Urinary bladder (tissue), 4 donors: ENCODE data around the gene FAM193B. TPM values are rescaled to one million over a fixed set of nuclear protein-coding genes. Genes with fewer than 3 reads are reported as not detected.
"Not testable (repeated sequence)": the region's sequence is repeated elsewhere in the genome, so short reads cannot be mapped to it uniquely, and the experiment has no call there.

Source experiments
- DNase-seq: peaks from one replicate; pipeline ENCODE4 v3.0.0-alpha.2; 2015; ENCODE audit errors: extremely low spot score
- H3K27ac ChIP-seq: one replicate; pipeline ENCODE4 v1.5.1; 2013; ENCODE audit warnings: low read depth, mild to moderate bottlenecking, moderate library complexity
- H3K36me3 ChIP-seq: one replicate; pipeline ENCODE4 v1.6.1; 2013; ENCODE audit warnings: mild to moderate bottlenecking, moderate library complexity; ENCODE audit not compliant: insufficient read depth
- H3K4me1 ChIP-seq: one replicate; pipeline ENCODE4 v1.6.1; 2013; ENCODE audit warnings: mild to moderate bottlenecking, moderate library complexity; ENCODE audit not compliant: insufficient read depth
- H3K4me3 ChIP-seq: one replicate; pipeline ENCODE4 v1.5.1; 2013; ENCODE audit warnings: low read depth, low read length
- WGBS: extraction: QIAGEN DNeasy Blood & Tissue Kit; methylation state at CpG from one replicate; pipeline ENCODE4 v1.1.7; 2013; 5-methylcytosine and 5-hydroxymethylcytosine counted together
- polyA plus RNA-seq: library from polyadenylated mRNA; stranded (reverse); fragments of 200-250 nt; gene quantifications from one replicate; pipeline ENCODE4 v1.2.3, GENCODE V29; 2013
- total RNA-seq: library from RNA; depleted of rRNA; stranded (reverse); fragments of >200 nt; gene quantifications from one replicate; pipeline ENCODE4 v1.2.3, GENCODE V29; 2014
- donor health status: healthy with polysubstance abuse.
- donor health status: healthy.

FAM193B gene
- total and polyA plus RNA-seq, 2 donors, result 22.8 to 66.7 TPM

DNA sequence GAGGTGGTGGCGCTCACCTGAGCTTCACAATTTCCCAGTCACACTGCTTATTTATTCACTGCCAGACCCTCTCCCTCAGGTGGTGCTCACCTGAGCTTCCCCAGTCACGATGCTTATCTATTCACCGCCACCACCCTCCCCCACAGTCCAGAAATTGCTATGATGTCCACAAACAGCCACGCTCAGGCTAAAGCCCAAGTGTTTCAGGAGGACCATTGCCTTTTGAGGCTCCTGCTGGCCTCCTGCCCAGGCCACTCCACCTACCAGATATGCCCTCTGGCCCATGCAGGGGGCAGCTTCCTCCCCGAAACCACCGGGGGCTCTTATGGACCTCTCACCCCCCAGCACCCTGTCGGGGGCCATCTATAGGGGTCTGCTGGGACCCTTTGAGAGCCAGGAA lies 61.5 kb downstream of the FAM193B start:
- whole genome bisulfite sequencing, result 54% methylated on average over 7 of the region's 7 CpGs
- Histone ChIP-seq H3K4me3 (no peak overlapping the region), H3K27ac (no peak overlapping the region), H3K36me3 (no peaks in the 10 kb centered on the region), H3K4me1 (no peaks in the 10 kb centered on the region)
- no peak for DNase-seq

DNA sequence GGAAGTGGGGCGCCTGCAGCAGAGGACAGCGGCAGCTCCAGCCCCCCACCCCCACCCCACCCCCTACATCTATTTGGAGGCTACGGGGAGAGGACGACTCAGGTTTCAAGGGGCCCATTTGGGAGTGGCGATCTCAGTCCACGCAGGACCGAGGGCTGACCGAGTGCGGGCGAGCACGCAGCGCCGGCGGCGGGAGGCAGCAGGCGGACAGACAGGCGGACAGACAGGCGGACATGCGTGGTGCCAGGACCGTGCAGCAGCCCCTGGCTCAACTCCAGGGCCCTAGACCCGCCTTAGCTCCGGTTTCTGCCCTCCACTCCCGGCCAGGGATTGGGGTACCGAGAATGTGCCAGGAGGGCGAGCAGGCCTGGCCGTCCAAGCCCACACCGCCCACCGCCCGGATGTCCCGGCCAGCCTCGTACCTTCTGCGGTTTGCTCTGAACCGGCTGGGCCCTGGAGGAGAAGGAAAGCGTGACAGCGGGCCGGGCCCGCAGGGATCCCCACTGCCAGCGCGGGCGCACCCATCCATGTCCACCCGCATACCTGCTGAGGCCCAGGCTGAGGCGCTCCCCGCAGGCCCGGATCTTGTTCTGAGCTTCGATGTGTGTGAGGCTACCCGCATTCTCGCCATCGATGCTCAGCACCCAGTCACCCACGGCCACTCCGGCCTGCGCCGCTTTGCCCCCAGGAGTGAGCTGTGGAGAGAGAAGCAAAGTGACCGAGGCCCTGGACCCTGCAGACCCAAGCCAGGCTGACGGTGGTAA lies 62.2 kb downstream of the FAM193B start:
- 70% methylated on average over 54 of the region's 54 CpGs for WGBS
- Histone ChIP-seq H3K36me3 (no peaks in the 10 kb centered on the region), H3K4me3 (no peak overlapping the region), H3K4me1 (no peaks in the 10 kb centered on the region), H3K27ac (no peak overlapping the region)
- DNase-seq, result no peak

DNA sequence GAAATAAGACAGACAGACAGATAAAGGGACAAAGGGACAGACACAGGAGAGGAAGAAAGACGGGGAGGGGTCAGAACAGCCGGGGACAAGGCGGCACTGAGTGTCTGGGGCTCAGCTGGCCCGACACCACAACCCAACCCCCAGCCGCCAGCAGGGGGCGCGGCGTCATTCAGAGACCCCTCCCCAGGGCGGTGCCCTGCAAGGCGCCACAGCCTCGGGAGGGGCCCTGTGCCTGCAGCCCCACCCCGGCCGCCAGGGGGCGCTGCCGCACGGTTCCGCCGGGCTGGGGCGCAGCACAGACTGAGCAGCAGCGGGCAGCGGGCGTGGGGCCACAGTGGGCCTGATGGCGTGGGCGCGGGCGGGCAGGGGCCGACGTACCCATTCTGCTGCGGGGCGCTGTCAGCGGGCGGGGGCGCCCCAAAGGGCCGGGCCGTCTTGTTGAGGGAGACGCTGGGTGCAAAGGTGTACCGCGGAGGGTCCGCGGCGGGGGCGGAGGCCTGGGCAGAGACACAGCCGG lies 62.9 kb downstream of the FAM193B start:
- Histone ChIP-seq H3K36me3 (no peaks in the 10 kb centered on the region), H3K4me1 (no peaks in the 10 kb centered on the region), H3K4me3 (no peak overlapping the region), H3K27ac (no peak overlapping the region)
- WGBS, result 48% methylated on average over 43 of the region's 43 CpGs
- DNase-seq, result no peak

DNA sequence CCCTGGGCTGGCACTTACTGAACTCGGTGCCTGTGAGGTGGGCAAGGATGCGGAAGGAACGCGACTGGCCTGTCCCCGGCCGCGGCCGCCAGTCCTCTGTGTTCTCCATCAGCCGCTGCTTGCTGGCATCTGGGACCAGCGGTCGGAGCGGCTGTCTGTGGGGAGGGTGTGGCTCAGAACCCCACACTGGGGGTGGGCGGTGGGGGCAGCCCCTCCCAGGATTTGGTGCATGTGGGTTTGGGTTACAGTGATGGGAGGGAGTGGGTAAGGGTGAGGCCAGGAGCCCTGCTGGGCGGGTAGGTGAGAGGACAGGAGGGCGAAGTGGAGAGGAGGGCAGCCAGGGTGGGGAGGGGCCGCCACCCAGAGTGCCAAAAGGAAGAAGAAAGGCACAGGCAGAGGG lies 63.4 kb downstream of the FAM193B start:
- DNase-seq, result no peak
- whole genome bisulfite sequencing, result 73% methylated on average over 16 of the region's 16 CpGs
- H3K36me3 ChIP-seq, result no peaks in the 10 kb centered on the region
- H3K4me3 ChIP-seq, result no peak overlapping the region
- no peaks in the 10 kb centered on the region for H3K4me1 ChIP-seq
- H3K27ac ChIP-seq, result no peak overlapping the region

DNA sequence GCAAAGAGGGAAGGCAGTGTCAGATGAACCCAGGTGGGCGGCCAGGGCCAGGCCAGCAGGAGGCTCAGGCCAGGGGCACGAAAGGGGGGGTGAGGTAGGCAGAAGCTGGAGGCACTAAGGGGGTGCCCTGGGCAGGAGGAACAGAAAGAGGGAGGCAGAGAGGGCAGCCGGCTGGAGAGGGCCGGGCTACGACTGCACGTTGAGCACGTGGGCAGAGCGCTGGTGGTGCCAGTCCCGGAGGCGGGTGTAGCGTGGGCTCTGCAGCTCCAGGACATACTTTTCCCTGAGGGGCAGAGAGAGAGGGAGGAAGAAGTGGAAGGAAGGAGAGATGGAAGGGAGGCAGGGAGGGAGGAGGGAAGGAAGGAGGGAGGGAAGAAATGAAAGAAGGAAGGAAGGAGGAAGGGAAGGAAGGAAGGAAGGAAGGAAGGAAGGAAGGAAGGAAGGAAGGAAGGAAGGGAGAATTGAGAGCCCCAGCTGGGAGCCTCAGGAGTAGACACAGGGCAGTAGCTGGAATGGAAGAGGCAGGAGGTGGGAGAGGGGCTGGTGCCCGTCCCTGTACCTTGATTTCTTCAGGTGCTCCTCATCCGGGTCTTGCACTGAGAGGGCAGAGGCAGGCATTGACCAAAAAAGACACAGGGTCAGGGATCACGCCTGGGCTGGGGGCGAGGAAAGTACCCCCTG lies 63.9 kb downstream of the FAM193B start:
- Histone ChIP-seq H3K4me3 (no peak overlapping the region), H3K27ac (no peak overlapping the region), H3K36me3 (no peaks in the 10 kb centered on the region), H3K4me1 (no peaks in the 10 kb centered on the region)
- no peak for DNase-seq
- WGBS, result 65% methylated on average over 15 of the region's 15 CpGs

DNA sequence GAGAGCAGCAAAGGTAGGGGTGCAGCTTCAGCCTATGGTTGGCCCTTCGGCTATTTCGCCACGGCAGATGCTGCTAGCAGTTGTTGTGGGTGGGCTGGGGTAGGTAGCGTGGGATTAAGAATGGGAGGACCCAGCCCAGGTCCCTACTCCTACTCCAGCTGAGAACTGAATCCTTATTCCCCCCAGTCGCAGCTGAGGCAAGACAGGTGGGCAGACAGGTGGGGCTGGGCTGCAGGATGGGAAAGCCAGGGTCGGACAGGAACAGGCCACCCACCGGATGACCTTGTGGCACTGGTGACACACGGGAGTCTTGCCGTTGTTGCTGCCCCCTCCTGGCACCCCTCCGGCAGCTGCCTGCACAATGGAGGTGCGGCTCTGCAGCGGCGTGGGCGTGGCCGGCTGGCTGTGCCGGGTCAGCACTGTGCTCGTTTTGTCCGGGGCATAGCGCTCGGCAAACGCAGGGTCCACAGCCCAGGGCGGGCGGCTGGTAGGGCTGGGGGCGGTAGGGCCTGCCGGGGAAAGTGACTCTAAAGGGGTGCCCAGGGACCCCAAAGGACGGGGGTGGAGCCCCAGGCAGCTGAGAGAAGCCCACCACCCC lies 65.1 kb downstream of the FAM193B start:
- DNase-seq, result no peak
- Histone ChIP-seq H3K27ac (no peak overlapping the region), H3K4me1 (no peaks in the 10 kb centered on the region), H3K4me3 (no peak overlapping the region), H3K36me3 (no peaks in the 10 kb centered on the region)
- WGBS, result 59% methylated on average over 26 of the region's 26 CpGs

DNA sequence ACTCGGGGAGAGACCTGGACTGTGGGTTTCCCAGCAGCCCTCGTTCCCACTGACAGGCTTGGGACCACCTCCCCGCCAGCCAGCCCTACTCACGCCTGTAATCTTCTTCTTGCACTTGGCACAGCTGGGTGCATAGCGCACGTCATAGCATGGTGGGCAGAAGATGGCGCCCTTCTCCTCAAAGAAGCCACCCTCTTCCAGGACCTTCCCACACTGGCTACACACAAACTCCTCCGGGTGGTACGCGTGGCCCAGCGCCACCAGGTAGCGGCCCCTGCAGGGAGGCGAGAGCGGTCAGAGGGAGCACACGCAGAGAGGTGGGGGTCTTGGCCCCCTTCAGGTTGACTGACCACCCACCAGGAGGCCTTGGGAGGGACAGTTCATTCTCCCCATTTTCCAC lies 66.4 kb downstream of the FAM193B start:
- 80% methylated on average over 15 of the region's 15 CpGs for WGBS
- no peak overlapping the region for H3K4me3 ChIP-seq
- no peak for DNase-seq
- no peaks in the 10 kb centered on the region for H3K36me3 ChIP-seq
- H3K27ac ChIP-seq, result no peak overlapping the region
- no peaks in the 10 kb centered on the region for H3K4me1 ChIP-seq

DNA sequence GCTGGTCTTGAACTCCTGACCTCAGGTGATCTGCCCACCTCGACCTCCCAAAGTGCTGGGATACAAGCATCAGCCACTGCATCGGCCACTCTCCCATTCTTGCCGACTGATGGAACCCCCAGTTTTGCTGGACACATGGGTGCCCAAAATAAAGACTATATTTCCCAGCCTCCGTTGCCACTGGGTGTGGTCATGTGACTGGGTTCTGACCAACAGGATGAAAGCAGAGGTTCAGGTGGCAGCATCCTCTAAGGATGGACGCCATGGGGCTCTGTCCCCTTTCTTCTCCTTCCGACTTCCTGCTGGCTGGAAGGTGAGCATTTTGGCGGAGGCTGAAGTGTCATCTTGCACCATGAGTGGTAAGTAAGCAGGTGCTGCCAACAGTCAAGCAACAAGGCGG lies 67.2 kb downstream of the FAM193B start:
- Histone ChIP-seq H3K4me3 (no peak overlapping the region), H3K4me1 (no peaks in the 10 kb centered on the region), H3K36me3 (no peaks in the 10 kb centered on the region), H3K27ac (no peak overlapping the region)
- 86% methylated on average over 8 of the region's 8 CpGs for WGBS
- DNase-seq, result no peak

DNA sequence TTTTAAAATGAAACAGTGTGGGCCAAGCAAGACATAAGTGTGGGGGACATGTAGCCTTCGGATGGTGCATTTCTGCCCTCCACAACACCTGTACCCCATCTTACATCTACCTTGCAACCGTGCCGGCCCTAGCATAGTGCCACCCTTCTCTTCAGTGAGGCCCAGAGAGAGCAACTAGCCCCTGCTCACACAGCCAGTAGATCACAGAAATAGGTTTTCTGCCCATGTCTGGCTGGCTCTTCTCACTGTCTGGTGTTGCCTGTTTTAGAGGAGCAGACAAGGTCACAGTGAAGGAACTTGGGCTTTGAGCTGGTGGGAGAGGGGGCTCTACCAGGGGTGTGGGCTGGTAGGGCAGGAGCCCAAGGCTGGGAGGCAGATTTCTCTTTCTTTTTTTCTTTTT lies 68.1 kb downstream of the FAM193B start:
- WGBS, result 91% methylated on average over 3 of the region's 3 CpGs
- no peak for DNase-seq
- no peaks in the 10 kb centered on the region for H3K4me1 ChIP-seq
- H3K27ac ChIP-seq, result no peak overlapping the region
- H3K4me3 ChIP-seq, result no peak overlapping the region
- no peaks in the 10 kb centered on the region for H3K36me3 ChIP-seq

DNA sequence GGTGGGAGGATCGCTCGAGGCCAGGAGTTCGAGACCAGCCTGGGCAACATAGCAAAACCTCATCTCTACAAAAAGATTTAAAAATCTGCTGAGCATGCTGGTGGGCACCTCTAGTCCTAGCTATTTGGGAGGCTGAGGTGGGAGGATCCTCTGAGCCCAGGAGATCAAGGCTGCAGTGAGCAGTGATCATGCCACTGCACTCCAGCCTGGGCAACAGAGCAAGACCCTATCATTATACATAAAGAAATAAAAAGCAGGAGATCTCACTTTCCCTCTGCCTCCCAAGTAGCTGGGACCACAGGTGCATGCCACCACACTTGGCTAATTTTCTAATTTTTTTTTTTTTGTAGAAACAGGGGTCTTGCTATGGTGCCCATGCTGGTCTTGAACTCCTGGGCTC lies 68.6 kb downstream of the FAM193B start:
- WGBS, result 85% methylated on average over 3 of the region's 3 CpGs
- not testable (repeated sequence) for H3K4me3 ChIP-seq, H3K27ac ChIP-seq, H3K36me3 ChIP-seq, DNase-seq, H3K4me1 ChIP-seq

DNA sequence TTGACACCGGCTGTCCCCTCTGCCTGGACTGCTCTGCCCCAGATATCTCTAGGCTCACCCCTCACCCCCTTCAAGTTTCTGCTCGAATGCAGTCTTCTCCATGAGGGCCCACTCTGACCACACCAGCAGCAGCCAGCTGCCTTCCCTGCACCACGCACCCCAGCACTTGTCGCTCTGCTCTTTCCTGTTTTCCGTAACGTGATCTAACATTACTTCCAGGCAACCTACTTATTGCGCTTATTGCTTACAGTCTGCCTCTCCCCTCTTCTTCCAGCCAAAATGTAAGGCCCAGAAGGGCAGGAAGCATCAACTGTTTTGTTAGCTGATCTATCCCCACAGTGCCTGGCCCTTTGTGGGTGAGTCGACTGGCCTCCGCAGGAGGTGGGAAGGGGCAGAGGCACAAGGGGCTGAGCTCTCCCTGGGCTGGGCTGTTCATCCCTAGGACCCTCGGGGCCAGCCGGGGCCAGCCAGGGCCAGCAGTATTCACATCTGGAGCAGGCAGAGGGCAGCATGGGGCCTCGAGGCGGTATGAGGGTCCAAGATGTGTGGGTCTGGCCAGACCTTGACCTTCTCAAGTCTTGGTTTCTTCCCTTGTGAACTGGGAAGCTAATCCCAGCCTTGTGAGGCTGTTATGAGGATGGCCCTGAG lies 69.3 kb downstream of the FAM193B start:
- WGBS, result 63% methylated on average over 13 of the region's 13 CpGs
- H3K4me1 ChIP-seq, result no peaks in the 10 kb centered on the region
- DNase-seq, result no peak
- no peak overlapping the region for H3K27ac ChIP-seq
- no peak overlapping the region for H3K4me3 ChIP-seq
- no peaks in the 10 kb centered on the region for H3K36me3 ChIP-seq

DNA sequence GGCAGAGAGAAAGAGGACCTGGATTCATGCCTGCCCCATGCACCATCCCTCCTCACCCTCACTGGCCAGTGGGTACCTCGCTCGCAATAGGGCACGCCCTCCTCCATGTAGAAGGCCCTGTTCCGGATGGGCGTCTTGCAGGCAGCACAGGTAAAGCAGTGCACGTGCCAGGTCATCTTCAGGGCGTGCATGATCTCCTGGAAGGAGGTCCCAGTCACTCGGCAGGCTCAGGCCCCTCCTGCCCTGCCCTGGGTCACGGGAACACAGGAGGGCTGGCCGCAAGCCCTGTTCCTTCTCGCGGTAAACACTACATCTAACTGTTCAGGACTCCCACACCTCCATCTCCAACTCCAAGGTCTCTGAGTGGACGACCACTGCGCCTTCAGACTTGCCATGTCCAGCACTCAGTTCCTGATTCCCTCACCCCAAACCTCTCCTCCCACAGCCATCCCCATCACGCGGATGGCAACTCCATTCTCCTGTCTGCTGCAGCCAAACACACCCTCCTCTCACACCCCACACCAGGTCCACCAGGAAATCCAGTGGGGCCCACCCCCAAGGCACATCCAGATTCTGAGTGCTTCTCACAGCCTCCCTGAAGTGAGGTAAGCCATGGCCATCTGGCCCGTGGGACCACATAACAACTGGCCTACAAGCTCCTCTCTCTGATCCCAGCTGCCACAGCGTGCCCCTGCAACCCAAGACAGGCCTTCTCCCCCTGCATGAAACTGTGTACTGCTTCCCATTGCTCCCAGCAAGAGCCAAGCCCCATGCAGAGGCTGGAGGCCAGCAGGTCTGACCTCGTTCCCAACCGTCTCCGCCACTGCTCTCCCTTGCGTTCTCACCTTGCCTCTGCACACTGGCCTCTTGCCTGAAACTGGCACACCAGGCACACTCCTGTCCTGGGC lies 70.1 kb downstream of the FAM193B start:
- no peaks in the 10 kb centered on the region for H3K4me1 ChIP-seq
- H3K36me3 ChIP-seq, result no peaks in the 10 kb centered on the region
- H3K27ac ChIP-seq, result no peak overlapping the region

DNA sequence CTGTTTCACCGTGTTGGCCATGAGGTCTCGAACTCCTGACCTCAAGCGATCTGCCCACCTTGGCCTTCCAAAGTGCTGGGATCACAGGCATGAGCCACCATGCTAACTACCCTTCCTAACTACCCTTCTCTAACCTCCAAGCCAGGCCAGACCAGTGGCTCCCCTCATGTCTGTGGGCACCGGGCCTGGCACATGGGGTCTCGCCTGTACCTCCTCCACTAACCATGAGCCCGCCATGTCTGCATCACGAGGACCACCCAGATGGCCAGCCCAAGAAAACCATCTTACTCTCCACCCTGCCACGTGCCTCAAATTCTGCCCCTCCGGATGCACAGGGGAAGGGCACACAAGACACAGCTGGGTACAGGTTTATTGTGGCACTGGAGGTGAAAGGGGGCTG lies 71.3 kb downstream of the FAM193B start:
- no peaks in the 10 kb centered on the region for H3K36me3 ChIP-seq

More for the DNA sequence above, 70.1 kb downstream of the FAM193B start:
- WGBS, result 69% methylated on average over 22 of the region's 22 CpGs
- no peak for DNase-seq
- H3K4me3 ChIP-seq, result no peak overlapping the region

More for the DNA sequence above, 71.3 kb downstream of the FAM193B start:
- WGBS, result 86% methylated on average over 9 of the region's 9 CpGs
- no peaks in the 10 kb centered on the region for H3K4me1 ChIP-seq
- no peak overlapping the region for H3K4me3 ChIP-seq
- no peak for DNase-seq
- no peak overlapping the region for H3K27ac ChIP-seq
